PC-9 (cell line): ENCODE results near the gene SLC66A2. TPM values are rescaled to one million over a fixed set of nuclear protein-coding genes. Genes with fewer than 3 reads are reported as not detected.

Experiments
- BruUV-seq: library from RNA; stranded (reverse); fragments of 400-500 nt; replicated peaks from 2 replicates; lab custom pipeline; 2021; lab: Mats Ljungman, UMichigan
- CTCF ChIA-PET: fragments of 300-600 bp; sonication (Branson Sonifier 250); formaldehyde crosslinking; loops from one replicate; lab custom pipeline; 2022; ENCODE audit warnings: antibody characterized with exemption; lab: Charles Lee
- POLR2A ChIA-PET: fragments of 300-600 bp; sonication (Branson Sonifier 250); formaldehyde crosslinking; loops from one replicate; lab custom pipeline; 2022; ENCODE audit warnings: antibody characterized with exemption; ENCODE audit not compliant: unreplicated experiment; lab: Charles Lee
- DNase-seq, 2 experiments: peaks; one replicate each; pipeline versions ENCODE4 v3.0.0 to v3.0.0-alpha.2; 2015 to 2022; ENCODE audit warnings: mixed read lengths in 1 of 2
- H2AFZ ChIP-seq: fragments of 200-600 bp; sonication (generic); 2 replicates; pipeline ENCODE4 v1.8.1; 2017; ENCODE audit warnings: antibody characterized with exemption
- H3F3A ChIP-seq: fragments of 200-600 bp; sonication (generic); 2 replicates; pipeline ENCODE4 v1.8.1; 2017; ENCODE audit warnings: antibody characterized with exemption, mild to moderate bottlenecking, low read depth; ENCODE audit not compliant: insufficient read depth
- H3K27ac ChIP-seq: fragments of 200-600 bp; sonication (generic); 2 replicates; pipeline ENCODE4 v1.6.1; 2016; ENCODE audit warnings: mixed run types
- H3K27me3 ChIP-seq: fragments of 200-600 bp; sonication (generic); 2 replicates; pipeline ENCODE4 v1.6.1; 2016; ENCODE audit warnings: low read depth, mixed run types; ENCODE audit not compliant: insufficient read depth
- H3K36me3 ChIP-seq: fragments of 200-600 bp; sonication (generic); 2 replicates; pipeline ENCODE4 v1.6.1; 2016; ENCODE audit warnings: low read depth, mixed run types
- H3K4me1 ChIP-seq: fragments of 200-600 bp; sonication (generic); replicated peaks from 2 replicates; pipeline ENCODE4 v1.6.1; 2016; ENCODE audit warnings: mixed run types; ENCODE audit not compliant: insufficient read depth
- H3K4me2 ChIP-seq: fragments of 200-600 bp; sonication (generic); 2 replicates; pipeline ENCODE4 v1.6.1; 2017; ENCODE audit warnings: mixed run types
- H3K4me3 ChIP-seq: fragments of 200-600 bp; sonication (generic); 2 replicates; pipeline ENCODE4 v1.6.1; 2016; ENCODE audit warnings: mixed run types
- H3K79me2 ChIP-seq: fragments of 200-600 bp; sonication (generic); 2 replicates; pipeline ENCODE4 v1.6.1; 2017; ENCODE audit warnings: low read depth, mixed run types
- H3K9me2 ChIP-seq: fragments of 200-600 bp; sonication (generic); 2 replicates; pipeline ENCODE4 v1.8.1; 2017; ENCODE audit warnings: mild to moderate bottlenecking; ENCODE audit not compliant: insufficient read depth
- H3K9me3 ChIP-seq: fragments of 200-600 bp; sonication (generic); 2 replicates; pipeline ENCODE4 v1.8.1; 2016; ENCODE audit warnings: low read depth; ENCODE audit not compliant: insufficient read depth
- H4K20me1 ChIP-seq: fragments of 200-600 bp; sonication (generic); 2 replicates; pipeline ENCODE4 v1.8.1; 2017; ENCODE audit not compliant: insufficient read depth
- EZH2 ChIP-seq: fragments of 200-600 bp; sonication (generic); IDR thresholded peaks from 2 replicates; pipeline ENCODE4 v1.8.0; 2017; ENCODE audit warnings: antibody characterized with exemption, low read depth
- intact Hi-C: fragments of 100-400 bp; cut with micrococcal nuclease; formaldehyde crosslinking; loops from one replicate; pipeline ENCODE4 v1.10.0; 2022; ENCODE audit not compliant: unreplicated experiment
- total RNA-seq: library from RNA; stranded (reverse); gene quantifications from 2 replicates; pipeline ENCODE4 v1.2.3, GENCODE V29; 2021
- TF ChIP-seq, protein P1 (sequence below): fragments of 200-600 bp; sonication (generic); conservative IDR thresholded peaks from 2 replicates; pipeline ENCODE4 v1.6.1; 2017; ENCODE audit warnings: mixed run types, antibody characterized with exemption, mild to moderate bottlenecking, moderate library complexity

The SLC66A2 gene
- total RNA-seq, 1 experiment from 2014 or later: 24.3 TPM

- Histone ChIP-seq H3F3A (peaks cover 6% of the 10 kb centered on the region; the same call in 1 of the 2 replicates), H3K4me1 (0 out of 2 replicates have a peak, but pooled peaks cover 5% of the 10 kb centered on the region), H3K27me3 (no peaks in the 10 kb centered on the region), H2AFZ (no peak overlapping the region), H3K9me3 (no peaks in the 10 kb centered on the region), H4K20me1 (0 out of 2 replicates have a peak, but pooled peaks cover 6% of the 10 kb centered on the region), H3K9me2 (no peaks in the 10 kb centered on the region), H3K79me2 (peaks cover 16% of the 10 kb centered on the region; the same call in 1 of the 2 replicates), H3K4me2 (no peak overlapping the region), H3K36me3 (no peaks in the 10 kb centered on the region), H3K27ac (no peak overlapping the region), H3K4me3 (no peak overlapping the region)
- peak in 1 of 2 experiments; percentile 39 for DNase-seq
- BruUV-seq: no TSS peak
- POLR2A ChIA-PET: interaction anchor here (0.6 kb wide), 1 partner anchor 275 kb away, joined by 3 read pairs; no protein-coding TSS in a partner anchor
- CTCF ChIA-PET: no interaction called here
- intact Hi-C loops: no loop called here
- TF ChIP-seq EZH2: no peak
- TF ChIP-seq, protein P1, sequence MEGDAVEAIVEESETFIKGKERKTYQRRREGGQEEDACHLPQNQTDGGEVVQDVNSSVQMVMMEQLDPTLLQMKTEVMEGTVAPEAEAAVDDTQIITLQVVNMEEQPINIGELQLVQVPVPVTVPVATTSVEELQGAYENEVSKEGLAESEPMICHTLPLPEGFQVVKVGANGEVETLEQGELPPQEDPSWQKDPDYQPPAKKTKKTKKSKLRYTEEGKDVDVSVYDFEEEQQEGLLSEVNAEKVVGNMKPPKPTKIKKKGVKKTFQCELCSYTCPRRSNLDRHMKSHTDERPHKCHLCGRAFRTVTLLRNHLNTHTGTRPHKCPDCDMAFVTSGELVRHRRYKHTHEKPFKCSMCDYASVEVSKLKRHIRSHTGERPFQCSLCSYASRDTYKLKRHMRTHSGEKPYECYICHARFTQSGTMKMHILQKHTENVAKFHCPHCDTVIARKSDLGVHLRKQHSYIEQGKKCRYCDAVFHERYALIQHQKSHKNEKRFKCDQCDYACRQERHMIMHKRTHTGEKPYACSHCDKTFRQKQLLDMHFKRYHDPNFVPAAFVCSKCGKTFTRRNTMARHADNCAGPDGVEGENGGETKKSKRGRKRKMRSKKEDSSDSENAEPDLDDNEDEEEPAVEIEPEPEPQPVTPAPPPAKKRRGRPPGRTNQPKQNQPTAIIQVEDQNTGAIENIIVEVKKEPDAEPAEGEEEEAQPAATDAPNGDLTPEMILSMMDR: no peak
Observed at GRCh38 chr18:79953971-79954651, 2.7 kb upstream of the SLC66A2 start.

DNA sequence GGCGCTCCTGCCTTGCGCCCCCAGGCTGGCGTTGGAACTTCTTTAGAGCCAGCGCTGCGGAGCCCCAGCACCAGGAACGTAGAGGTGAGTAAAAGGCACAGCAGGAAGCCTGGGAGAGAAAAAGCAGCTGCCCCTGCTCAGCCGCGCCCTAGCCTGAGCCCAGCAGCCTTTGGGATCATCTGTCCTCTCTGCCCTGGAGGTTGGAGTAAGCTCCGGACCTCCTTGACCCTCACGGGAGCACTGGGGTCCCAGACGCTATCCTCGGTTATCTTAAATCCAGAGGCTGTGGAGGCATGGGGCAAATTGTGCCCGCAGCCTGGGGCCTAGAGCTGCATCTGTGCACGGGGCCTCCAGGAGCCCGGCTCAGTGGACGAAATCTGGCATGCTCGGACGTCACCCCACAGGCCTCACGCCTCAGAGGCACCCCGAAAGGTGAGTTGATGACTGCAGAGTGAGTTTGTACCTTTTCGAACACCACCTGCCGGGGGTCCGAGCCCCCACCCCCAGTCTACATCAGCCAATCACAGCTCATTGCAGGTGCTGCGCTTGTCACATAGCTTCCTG lies 1.6 kb upstream of the SLC66A2 start:
- H3K4me2 ChIP-seq: no peak overlapping the region
- H4K20me1 ChIP-seq: 0 out of 2 replicates have a peak, but pooled peaks cover 6% of the 10 kb centered on the region
- H3K4me1 ChIP-seq: 0 out of 2 replicates have a peak, but pooled peaks cover 5% of the 10 kb centered on the region
- H3K4me3 ChIP-seq: no peak overlapping the region
- intact Hi-C loops: no loop called here
- DNase-seq: no peak
- H3K27ac ChIP-seq: no peak overlapping the region
- POLR2A ChIA-PET: no interaction called here
- no peaks in the 10 kb centered on the region for H3K27me3 ChIP-seq
- no peaks in the 10 kb centered on the region for H3K9me2 ChIP-seq
- H3F3A ChIP-seq: peaks cover 6% of the 10 kb centered on the region; the same call in 1 of the 2 replicates
- BruUV-seq: no TSS peak
- TF ChIP-seq, protein P1: no peak
- TF ChIP-seq EZH2: no peak
- H3K36me3 ChIP-seq: no peaks in the 10 kb centered on the region
- H3K9me3 ChIP-seq: no peaks in the 10 kb centered on the region
- H3K79me2 ChIP-seq: peaks cover 24% of the 10 kb centered on the region; the same call in 1 of the 2 replicates
- H2AFZ ChIP-seq: no peak overlapping the region
- CTCF ChIA-PET: no interaction called here

DNA sequence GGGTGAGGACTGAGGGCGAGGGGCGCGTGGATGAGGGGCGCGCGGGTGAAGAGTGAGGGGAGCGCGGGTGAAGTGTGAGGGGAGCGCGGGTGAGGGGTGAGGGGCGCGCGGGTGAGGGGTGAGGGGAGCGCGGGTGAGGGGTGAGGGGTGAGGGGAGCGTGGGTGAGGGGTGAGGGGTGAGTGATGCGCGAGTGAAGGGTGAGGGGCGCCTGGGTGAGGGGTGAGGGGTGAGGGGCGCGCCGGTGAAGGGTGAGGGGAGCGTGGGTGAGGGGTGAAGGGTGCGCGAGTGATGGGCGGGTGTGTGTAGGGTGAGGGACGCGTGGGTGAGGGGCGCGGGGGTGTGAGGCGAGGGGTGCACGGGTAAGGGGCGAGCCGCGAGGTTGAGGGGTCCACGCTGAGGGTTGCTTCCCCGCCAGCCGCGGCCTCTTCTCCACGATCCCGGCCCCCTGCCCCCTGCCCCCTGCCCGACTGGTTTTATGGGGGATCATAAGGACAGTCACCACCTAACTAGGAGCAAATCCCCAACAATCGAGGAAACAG lies 1.1 kb upstream of the SLC66A2 start:
- intact Hi-C loops: no loop called here
- Histone ChIP-seq H3K4me2 (peak overlapping the region; percentile 92; the same call in 1 of the 2 replicates), H2AFZ (no peak overlapping the region), H3K79me2 (peaks cover 26% of the 10 kb centered on the region; the same call in 1 of the 2 replicates), H4K20me1 (0 out of 2 replicates have a peak, but pooled peaks cover 6% of the 10 kb centered on the region), H3K9me3 (no peaks in the 10 kb centered on the region), H3K27ac (no peak overlapping the region), H3K36me3 (no peaks in the 10 kb centered on the region), H3K4me3 (no peak overlapping the region; the same call in 1 of the 2 replicates), H3K9me2 (no peaks in the 10 kb centered on the region), H3F3A (peaks cover 6% of the 10 kb centered on the region; the same call in 1 of the 2 replicates), H3K4me1 (0 out of 2 replicates have a peak, but pooled peaks cover 5% of the 10 kb centered on the region), H3K27me3 (no peaks in the 10 kb centered on the region)
- POLR2A ChIA-PET: no interaction called here
- no TSS peak for BruUV-seq
- TF ChIP-seq, protein P1: no peak
- TF ChIP-seq EZH2: no peak
- CTCF ChIA-PET: no interaction called here
- DNase-seq: no peak
